SU-DHL-6 (cell line): Measurements from ENCODE around the gene OPRM1.

Source experiments
- H2AFZ ChIP-seq: fragments of 200-600 bp; sonication (generic); 2 replicates; pipeline ENCODE4 v1.6.1; 2014; ENCODE audit warnings: low read depth, mild to moderate bottlenecking, moderate library complexity, mixed read lengths, antibody characterized with exemption, low read length; ENCODE audit not compliant: severe bottlenecking
- H3F3A ChIP-seq: fragments of 200-600 bp; shearing (Covaris generic); 2 replicates; pipeline ENCODE4 v1.6.0; 2016; ENCODE audit warnings: antibody characterized with exemption, mild to moderate bottlenecking; ENCODE audit not compliant: insufficient read depth
- H3K27ac ChIP-seq: fragments of 200-600 bp; sonication (generic); 2 replicates; pipeline ENCODE4 v1.5.1; 2016; ENCODE audit warnings: low read depth, mild to moderate bottlenecking, low read length, moderate library complexity, mixed read lengths
- H3K27me3 ChIP-seq: fragments of 200-600 bp; sonication (generic), shearing (Covaris generic); 2 replicates; pipeline ENCODE4 v1.6.0; 2014; ENCODE audit warnings: mild to moderate bottlenecking, low read length
- H3K36me3 ChIP-seq: fragments of 200-600 bp; sonication (generic); 2 replicates; pipeline ENCODE4 v1.6.1; 2014; ENCODE audit warnings: mild to moderate bottlenecking, low read length, mixed read lengths
- H3K4me2 ChIP-seq: fragments of 300-600, 200-600 bp; shearing (Covaris generic), sonication (generic); 2 replicates; pipeline ENCODE4 v1.6.0; 2014; ENCODE audit warnings: low read length, low read depth, mild to moderate bottlenecking; ENCODE audit not compliant: poor library complexity, severe bottlenecking
- H3K4me3 ChIP-seq: fragments of 200-600 bp; sonication (generic); 2 replicates; pipeline ENCODE4 v1.5.1; 2014; ENCODE audit warnings: antibody characterized with exemption, low read length, mild to moderate bottlenecking, mixed read lengths; ENCODE audit not compliant: insufficient read depth, poor library complexity, severe bottlenecking
- H3K79me2 ChIP-seq: fragments of 200-600 bp; sonication (generic); 2 replicates; pipeline ENCODE4 v1.6.1; 2014; ENCODE audit warnings: mild to moderate bottlenecking, low read length, moderate library complexity; ENCODE audit not compliant: insufficient read depth
- H3K9ac ChIP-seq: fragments of 200-600 bp; sonication (generic); 2 replicates; pipeline ENCODE4 v1.7.0; 2014; ENCODE audit warnings: mild to moderate bottlenecking, low read length
- H3K9me2 ChIP-seq: fragments of 200-600 bp; sonication (generic); replicated peaks from 2 replicates; pipeline ENCODE4 v1.6.1; 2014; ENCODE audit warnings: low read length; ENCODE audit not compliant: insufficient read depth
- H3K9me3 ChIP-seq: fragments of 200-600 bp; sonication (generic); 2 replicates; pipeline ENCODE4 v1.6.1; 2014; ENCODE audit warnings: low read length, mixed read lengths; ENCODE audit not compliant: insufficient read depth
- H4K20me1 ChIP-seq: fragments of 200-600 bp; sonication (generic); 2 replicates; pipeline ENCODE4 v1.6.1; 2014; ENCODE audit warnings: low read depth, mild to moderate bottlenecking, antibody characterized with exemption, low read length, moderate library complexity, mixed read lengths
- EZH2phosphoT487 ChIP-seq: fragments of 200-600 bp; sonication (generic), shearing (Covaris generic); conservative IDR thresholded peaks from 2 replicates; pipeline ENCODE4 v1.6.1; 2018; ENCODE audit warnings: mild to moderate bottlenecking, antibody characterized with exemption, low read length, moderate library complexity, mixed read lengths
- TF ChIP-seq, protein P1 (sequence below): fragments of 200-600 bp; sonication (generic); IDR thresholded peaks from one replicate; pipeline ENCODE4 v1.5.1; 2017; ENCODE audit warnings: antibody characterized with exemption, mild to moderate bottlenecking, low read length, moderate library complexity; ENCODE audit not compliant: insufficient read depth, poor library complexity, severe bottlenecking

OPRM1 gene

DNA sequence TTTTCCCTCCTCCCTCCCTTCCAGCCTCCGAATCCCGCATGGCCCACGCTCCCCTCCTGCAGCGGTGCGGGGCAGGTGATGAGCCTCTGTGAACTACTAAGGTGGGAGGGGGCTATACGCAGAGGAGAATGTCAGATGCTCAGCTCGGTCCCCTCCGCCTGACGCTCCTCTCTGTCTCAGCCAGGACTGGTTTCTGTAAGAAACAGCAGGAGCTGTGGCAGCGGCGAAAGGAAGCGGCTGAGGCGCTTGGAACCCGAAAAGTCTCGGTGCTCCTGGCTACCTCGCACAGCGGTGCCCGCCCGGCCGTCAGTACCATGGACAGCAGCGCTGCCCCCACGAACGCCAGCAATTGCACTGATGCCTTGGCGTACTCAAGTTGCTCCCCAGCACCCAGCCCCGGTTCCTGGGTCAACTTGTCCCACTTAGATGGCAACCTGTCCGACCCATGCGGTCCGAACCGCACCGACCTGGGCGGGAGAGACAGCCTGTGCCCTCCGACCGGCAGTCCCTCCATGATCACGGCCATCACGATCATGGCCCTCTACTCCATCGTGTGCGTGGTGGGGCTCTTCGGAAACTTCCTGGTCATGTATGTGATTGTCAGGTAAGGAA, at the start of gene OPRM1:
Gene OPRM1 (plus strand): TSS at position 10 of the 612 bp plus-strand sequence. CDS start 305 bp downstream, at position 315.
- Histone ChIP-seq H3K27ac (no peak within 1 kb of the TSS), H2AFZ (no peak within 1 kb of the TSS), H3K4me3 (no peak within 1 kb of the TSS), H3K79me2 (no peaks in the 10 kb centered on the region), H3K36me3 (no peaks in the 10 kb centered on the region), H3K9ac (no peak within 1 kb of the TSS), H3K9me3 (no peaks in the 10 kb centered on the region), H3K4me2 (no peak within 1 kb of the TSS), H4K20me1 (no peaks in the 10 kb centered on the region), H3K27me3 (no peaks in the 10 kb centered on the region; the same call in 1 of the 2 replicates), H3K9me2 (no peaks in the 10 kb centered on the region), H3F3A (no peaks in the 10 kb centered on the region)
- no peak for TF ChIP-seq EZH2phosphoT487
- TF ChIP-seq, protein P1, sequence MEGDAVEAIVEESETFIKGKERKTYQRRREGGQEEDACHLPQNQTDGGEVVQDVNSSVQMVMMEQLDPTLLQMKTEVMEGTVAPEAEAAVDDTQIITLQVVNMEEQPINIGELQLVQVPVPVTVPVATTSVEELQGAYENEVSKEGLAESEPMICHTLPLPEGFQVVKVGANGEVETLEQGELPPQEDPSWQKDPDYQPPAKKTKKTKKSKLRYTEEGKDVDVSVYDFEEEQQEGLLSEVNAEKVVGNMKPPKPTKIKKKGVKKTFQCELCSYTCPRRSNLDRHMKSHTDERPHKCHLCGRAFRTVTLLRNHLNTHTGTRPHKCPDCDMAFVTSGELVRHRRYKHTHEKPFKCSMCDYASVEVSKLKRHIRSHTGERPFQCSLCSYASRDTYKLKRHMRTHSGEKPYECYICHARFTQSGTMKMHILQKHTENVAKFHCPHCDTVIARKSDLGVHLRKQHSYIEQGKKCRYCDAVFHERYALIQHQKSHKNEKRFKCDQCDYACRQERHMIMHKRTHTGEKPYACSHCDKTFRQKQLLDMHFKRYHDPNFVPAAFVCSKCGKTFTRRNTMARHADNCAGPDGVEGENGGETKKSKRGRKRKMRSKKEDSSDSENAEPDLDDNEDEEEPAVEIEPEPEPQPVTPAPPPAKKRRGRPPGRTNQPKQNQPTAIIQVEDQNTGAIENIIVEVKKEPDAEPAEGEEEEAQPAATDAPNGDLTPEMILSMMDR = no peak

DNA sequence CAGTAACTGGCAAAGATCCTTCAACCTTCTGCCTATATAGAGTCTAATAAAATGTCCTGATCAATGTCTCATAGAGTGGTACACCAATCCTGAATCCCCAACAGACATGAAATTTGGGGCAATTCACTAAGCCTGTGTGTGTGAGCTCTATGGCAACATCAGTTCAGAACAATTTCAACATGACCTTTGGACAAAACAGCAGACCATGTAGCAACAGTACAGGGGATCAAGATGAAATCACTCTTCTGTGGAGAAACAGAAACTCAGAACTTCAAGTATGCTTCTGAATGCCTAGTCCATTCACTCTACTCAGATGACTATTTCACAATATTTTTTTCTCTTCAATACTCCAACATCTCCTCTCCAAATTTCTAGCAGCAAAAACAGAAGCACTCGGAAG, 49.1 kb upstream of the OPRM1 start:
- no peaks in the 10 kb centered on the region for H3K9me3 ChIP-seq
- TF ChIP-seq, protein P1 = no peak
- no peak for TF ChIP-seq EZH2phosphoT487
- no peaks in the 10 kb centered on the region for H3K9me2 ChIP-seq
- H3F3A ChIP-seq = no peaks in the 10 kb centered on the region
- no peak overlapping the region for H2AFZ ChIP-seq
- no peak overlapping the region for H3K9ac ChIP-seq
- H3K27me3 ChIP-seq = no peaks in the 10 kb centered on the region
- H3K79me2 ChIP-seq = no peaks in the 10 kb centered on the region
- H3K4me3 ChIP-seq = no peak overlapping the region
- H3K4me2 ChIP-seq = no peak overlapping the region
- no peaks in the 10 kb centered on the region for H4K20me1 ChIP-seq
- no peak overlapping the region for H3K27ac ChIP-seq
- H3K36me3 ChIP-seq = no peaks in the 10 kb centered on the region

DNA sequence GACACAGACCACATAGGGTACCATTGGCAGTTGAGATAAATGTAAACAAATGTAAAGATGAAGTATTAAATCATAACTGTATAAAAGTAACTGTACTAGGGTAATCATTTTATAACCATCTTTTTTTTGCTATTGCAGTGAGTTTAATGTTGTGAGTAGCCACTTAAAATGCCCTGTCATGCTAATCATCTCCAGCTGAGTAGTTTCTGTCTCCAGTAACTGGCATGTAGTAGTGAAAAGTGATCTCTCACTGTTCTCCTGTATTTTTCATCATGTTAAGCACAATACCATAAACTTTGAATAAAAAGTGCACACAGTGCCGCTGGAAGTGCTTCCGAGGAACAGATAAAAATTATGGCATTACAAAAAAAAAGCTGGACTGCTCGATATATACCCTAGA, 45.0 kb upstream of the OPRM1 start:
- H3K4me2 ChIP-seq = no peak overlapping the region
- no peaks in the 10 kb centered on the region for H3K36me3 ChIP-seq
- H3K27ac ChIP-seq = no peak overlapping the region
- no peaks in the 10 kb centered on the region for H3K9me3 ChIP-seq
- no peak overlapping the region for H2AFZ ChIP-seq
- H3K27me3 ChIP-seq = no peaks in the 10 kb centered on the region
- H3K9me2 ChIP-seq = no peaks in the 10 kb centered on the region
- H3F3A ChIP-seq = no peaks in the 10 kb centered on the region
- no peak for TF ChIP-seq EZH2phosphoT487
- TF ChIP-seq, protein P1 = no peak
- H4K20me1 ChIP-seq = no peaks in the 10 kb centered on the region
- no peak overlapping the region for H3K9ac ChIP-seq
- H3K4me3 ChIP-seq = no peak overlapping the region
- H3K79me2 ChIP-seq = no peaks in the 10 kb centered on the region
